ENCODE measurements around the gene MNAT1. TPM values are rescaled to one million over a fixed set of nuclear protein-coding genes. Genes with fewer than 3 reads are reported as not detected.

MNAT1 gene
- polyA plus RNA-seq, 2 of the 4 experiments (the other 2 are of a cell fraction): 42.7 to 78.1 TPM

DNA sequence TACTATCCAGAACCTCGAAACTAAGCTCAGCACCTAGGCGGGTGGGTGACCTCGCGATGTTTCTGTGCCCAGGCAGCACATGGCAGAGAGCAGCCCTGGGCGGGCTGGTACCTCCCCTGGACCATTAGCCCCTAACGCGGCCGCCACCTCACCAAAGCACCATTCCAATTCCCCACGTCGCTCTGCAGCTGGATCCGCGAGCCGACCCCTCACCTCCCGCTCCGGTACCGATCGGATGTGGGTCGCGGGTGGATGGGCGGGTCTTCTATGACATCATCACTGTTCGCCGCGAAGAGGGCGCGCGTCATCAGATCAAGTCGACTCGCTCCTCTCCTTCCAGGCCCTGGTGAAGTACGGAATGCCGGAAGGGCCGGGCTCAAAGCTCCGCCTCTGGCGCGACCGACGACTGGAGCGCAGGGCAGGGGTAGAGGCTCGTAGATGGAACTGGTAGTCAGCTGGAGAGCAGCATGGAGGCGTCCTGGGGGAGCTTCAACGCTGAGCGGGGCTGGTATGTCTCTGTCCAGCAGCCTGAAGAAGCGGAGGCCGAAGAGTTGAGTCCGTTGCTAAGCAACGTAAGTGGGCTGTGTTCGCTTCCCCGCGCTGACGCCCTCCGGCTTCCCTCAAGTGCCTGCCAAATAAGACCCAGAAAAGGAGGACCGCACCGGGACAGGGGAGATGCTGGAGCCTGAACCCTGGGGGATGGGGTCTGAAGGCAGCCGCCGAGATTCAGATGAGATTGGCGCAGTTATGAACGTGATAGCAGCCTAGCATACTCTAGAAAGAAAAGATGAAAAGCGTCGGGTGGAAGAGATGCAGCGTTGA lies 246.5 kb downstream of the MNAT1 start, which contains the start of the genes SLC38A6 and TRMT5 (continued):
- TF ChIP-seq HOXA7 (CRISPR knock-in tag; IDR thresholded peaks at IDR 0.05) (no peak), MAZ (IDR thresholded peaks at IDR 0.05; ENCODE audit: borderline replicate concordance, low read depth, low read length) (no peak), TP53 (CRISPR knock-in tag; IDR thresholded peaks at IDR 0.05) (0 out of 2 replicates have a peak, but pooled peaks have one; percentile 47), POLR2AphosphoS2 (conservative IDR thresholded peaks at IDR 0.05; ENCODE audit: low read length) (no peak), GATA3 (IDR thresholded peaks at IDR 0.05; ENCODE audit: borderline replicate concordance) (peak; percentile 29; the same call in 1 of the 2 replicates), ZC3H11A (IDR thresholded peaks at IDR 0.05) (no peak), EP300 (IDR thresholded peaks at IDR 0.05) (no peak), CHD2 (IDR thresholded peaks at IDR 0.05; ENCODE audit: low read length, partially characterized antibody) (peak; percentile 13), KDM1A (IDR thresholded peaks at IDR 0.05; ENCODE audit: low read depth) (no peak), SMC3 (IDR thresholded peaks at IDR 0.05) (no peak; the same call in 2 of the 3 replicates), EHF (CRISPR knock-in tag; IDR thresholded peaks at IDR 0.05) (no peak), CBX8 (IDR thresholded peaks at IDR 0.05) (no peak), RCOR1 (IDR thresholded peaks at IDR 0.05; ENCODE audit: low read depth, low read length) (no peak), CBX2 (IDR thresholded peaks at IDR 0.05; ENCODE audit: borderline replicate concordance, low read depth) (no peak), FOXS1 (CRISPR knock-in tag; IDR thresholded peaks at IDR 0.05) (no peak), RNF2 (IDR thresholded peaks at IDR 0.05; ENCODE audit: borderline replicate concordance, low read depth) (no peak), NPAS2 (CRISPR knock-in tag; IDR thresholded peaks at IDR 0.05; ENCODE audit: borderline replicate concordance) (no peak), FOSL2 (IDR thresholded peaks at IDR 0.05) (no peak), FOSL2 (CRISPR knock-in tag; IDR thresholded peaks at IDR 0.05) (peak; percentile 73), JUNB (IDR thresholded peaks at IDR 0.05) (no peak), ZNF302 (CRISPR knock-in tag; IDR thresholded peaks at IDR 0.05) (no peak), NFE2L2 (conservative IDR thresholded peaks at IDR 0.05; ENCODE audit: low read length) (no peak), RARB (CRISPR knock-in tag; IDR thresholded peaks at IDR 0.05) (no peak), CHD4 (IDR thresholded peaks at IDR 0.05; ENCODE audit: borderline replicate concordance) (no peak), HOXB5 (CRISPR knock-in tag; IDR thresholded peaks at IDR 0.05) (no peak), ESRRA (IDR thresholded peaks at IDR 0.05; ENCODE audit: borderline replicate concordance, low read length) (no peak)
- TF ChIP-seq, protein P1, sequence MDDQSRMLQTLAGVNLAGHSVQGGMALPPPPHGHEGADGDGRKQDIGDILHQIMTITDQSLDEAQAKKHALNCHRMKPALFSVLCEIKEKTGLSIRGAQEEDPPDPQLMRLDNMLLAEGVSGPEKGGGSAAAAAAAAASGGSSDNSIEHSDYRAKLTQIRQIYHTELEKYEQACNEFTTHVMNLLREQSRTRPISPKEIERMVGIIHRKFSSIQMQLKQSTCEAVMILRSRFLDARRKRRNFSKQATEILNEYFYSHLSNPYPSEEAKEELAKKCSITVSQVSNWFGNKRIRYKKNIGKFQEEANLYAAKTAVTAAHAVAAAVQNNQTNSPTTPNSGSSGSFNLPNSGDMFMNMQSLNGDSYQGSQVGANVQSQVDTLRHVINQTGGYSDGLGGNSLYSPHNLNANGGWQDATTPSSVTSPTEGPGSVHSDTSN (IDR thresholded peaks at IDR 0.05): no peak
- TF ChIP-seq, protein P2, sequence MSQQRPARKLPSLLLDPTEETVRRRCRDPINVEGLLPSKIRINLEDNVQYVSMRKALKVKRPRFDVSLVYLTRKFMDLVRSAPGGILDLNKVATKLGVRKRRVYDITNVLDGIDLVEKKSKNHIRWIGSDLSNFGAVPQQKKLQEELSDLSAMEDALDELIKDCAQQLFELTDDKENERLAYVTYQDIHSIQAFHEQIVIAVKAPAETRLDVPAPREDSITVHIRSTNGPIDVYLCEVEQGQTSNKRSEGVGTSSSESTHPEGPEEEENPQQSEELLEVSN (IDR thresholded peaks at IDR 0.05; ENCODE audit: borderline replicate concordance, low read depth): peak; percentile 79
- TF ChIP-seq, protein P3, sequence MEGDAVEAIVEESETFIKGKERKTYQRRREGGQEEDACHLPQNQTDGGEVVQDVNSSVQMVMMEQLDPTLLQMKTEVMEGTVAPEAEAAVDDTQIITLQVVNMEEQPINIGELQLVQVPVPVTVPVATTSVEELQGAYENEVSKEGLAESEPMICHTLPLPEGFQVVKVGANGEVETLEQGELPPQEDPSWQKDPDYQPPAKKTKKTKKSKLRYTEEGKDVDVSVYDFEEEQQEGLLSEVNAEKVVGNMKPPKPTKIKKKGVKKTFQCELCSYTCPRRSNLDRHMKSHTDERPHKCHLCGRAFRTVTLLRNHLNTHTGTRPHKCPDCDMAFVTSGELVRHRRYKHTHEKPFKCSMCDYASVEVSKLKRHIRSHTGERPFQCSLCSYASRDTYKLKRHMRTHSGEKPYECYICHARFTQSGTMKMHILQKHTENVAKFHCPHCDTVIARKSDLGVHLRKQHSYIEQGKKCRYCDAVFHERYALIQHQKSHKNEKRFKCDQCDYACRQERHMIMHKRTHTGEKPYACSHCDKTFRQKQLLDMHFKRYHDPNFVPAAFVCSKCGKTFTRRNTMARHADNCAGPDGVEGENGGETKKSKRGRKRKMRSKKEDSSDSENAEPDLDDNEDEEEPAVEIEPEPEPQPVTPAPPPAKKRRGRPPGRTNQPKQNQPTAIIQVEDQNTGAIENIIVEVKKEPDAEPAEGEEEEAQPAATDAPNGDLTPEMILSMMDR (IDR thresholded peaks at IDR 0.05): no peak
- TF ChIP-seq, protein P4, sequence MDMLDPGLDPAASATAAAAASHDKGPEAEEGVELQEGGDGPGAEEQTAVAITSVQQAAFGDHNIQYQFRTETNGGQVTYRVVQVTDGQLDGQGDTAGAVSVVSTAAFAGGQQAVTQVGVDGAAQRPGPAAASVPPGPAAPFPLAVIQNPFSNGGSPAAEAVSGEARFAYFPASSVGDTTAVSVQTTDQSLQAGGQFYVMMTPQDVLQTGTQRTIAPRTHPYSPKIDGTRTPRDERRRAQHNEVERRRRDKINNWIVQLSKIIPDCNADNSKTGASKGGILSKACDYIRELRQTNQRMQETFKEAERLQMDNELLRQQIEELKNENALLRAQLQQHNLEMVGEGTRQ (IDR thresholded peaks at IDR 0.05): no peak
- TF ChIP-seq, protein P5, sequence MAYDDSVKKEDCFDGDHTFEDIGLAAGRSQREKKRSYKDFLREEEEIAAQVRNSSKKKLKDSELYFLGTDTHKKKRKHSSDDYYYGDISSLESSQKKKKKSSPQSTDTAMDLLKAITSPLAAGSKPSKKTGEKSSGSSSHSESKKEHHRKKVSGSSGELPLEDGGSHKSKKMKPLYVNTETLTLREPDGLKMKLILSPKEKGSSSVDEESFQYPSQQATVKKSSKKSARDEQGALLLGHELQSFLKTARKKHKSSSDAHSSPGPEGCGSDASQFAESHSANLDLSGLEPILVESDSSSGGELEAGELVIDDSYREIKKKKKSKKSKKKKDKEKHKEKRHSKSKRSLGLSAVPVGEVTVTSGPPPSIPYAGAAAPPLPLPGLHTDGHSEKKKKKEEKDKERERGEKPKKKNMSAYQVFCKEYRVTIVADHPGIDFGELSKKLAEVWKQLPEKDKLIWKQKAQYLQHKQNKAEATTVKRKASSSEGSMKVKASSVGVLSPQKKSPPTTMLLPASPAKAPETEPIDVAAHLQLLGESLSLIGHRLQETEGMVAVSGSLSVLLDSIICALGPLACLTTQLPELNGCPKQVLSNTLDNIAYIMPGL (CRISPR knock-in tag; IDR thresholded peaks at IDR 0.05; ENCODE audit: borderline replicate concordance): no peak

Measured in A549 (cell line).